Measurements from ENCODE around the gene ZNF579. TPM values are rescaled to one million over a fixed set of nuclear protein-coding genes. Genes with fewer than 3 reads are reported as not detected.

ZNF579 gene
- total RNA-seq, 1 experiment from 2014 or later, result 19.9 TPM

DNA sequence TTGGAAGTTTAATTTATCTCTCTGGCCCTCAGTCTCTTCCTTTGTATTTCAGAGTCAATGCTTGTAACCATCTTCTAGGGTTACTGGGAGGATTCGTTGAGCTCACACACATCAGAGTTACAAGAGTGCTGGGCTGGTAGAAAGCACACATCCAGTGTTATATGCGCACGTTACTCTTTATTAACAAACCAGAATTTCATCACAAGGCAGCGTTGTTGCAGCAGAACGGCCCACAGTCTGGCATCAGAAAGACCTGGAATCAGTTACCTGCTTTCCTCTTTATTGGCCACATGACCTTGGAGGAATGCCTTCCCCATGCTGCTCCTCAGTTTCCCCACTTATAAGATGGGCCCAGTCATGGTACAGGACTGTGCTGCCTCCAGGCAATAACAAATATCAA is 28.7 kb upstream of the ZNF579 start:
- H2AFZ ChIP-seq (ENCODE audit: low read length), result no peak overlapping the region
- H4K8ac ChIP-seq (replicated peaks; ENCODE audit: insufficient read length, low read depth, low read length), result no peak overlapping the region
- H2BK12ac ChIP-seq (ENCODE audit: insufficient read length, low read depth, low read length), result no peak overlapping the region
- no CpG with 5 or more reads among the region's 5 CpGs for WGBS (ENCODE audit: extremely low coverage, insufficient read length, low lambda C conversion rate)
- peaks cover 14 to 38% (median 24%) of the 10 kb centered on the region in 3 experiments for H3K36me3 Mint-ChIP-seq (ENCODE audit: insufficient read depth in 1 of 3, low read depth in 3 of 3)
- no peak overlapping the region for H2BK20ac ChIP-seq (ENCODE audit: low read depth, low read length, poor library complexity, severe bottlenecking)
- TF ChIP-seq, protein P1, sequence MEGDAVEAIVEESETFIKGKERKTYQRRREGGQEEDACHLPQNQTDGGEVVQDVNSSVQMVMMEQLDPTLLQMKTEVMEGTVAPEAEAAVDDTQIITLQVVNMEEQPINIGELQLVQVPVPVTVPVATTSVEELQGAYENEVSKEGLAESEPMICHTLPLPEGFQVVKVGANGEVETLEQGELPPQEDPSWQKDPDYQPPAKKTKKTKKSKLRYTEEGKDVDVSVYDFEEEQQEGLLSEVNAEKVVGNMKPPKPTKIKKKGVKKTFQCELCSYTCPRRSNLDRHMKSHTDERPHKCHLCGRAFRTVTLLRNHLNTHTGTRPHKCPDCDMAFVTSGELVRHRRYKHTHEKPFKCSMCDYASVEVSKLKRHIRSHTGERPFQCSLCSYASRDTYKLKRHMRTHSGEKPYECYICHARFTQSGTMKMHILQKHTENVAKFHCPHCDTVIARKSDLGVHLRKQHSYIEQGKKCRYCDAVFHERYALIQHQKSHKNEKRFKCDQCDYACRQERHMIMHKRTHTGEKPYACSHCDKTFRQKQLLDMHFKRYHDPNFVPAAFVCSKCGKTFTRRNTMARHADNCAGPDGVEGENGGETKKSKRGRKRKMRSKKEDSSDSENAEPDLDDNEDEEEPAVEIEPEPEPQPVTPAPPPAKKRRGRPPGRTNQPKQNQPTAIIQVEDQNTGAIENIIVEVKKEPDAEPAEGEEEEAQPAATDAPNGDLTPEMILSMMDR (conservative IDR thresholded peaks at IDR 0.05), result no peak
- H2BK15ac ChIP-seq (ENCODE audit: low read depth, low read length), result no peak overlapping the region
- H4K5ac ChIP-seq (ENCODE audit: insufficient read length, low read depth, low read length), result no peak overlapping the region
- peaks cover 17 to 19% of the 10 kb centered on the region in 2 experiments for H3K4me1 Mint-ChIP-seq
- H3K9ac ChIP-seq (ENCODE audit: extremely low read depth, insufficient read length, low read length), result no peak overlapping the region
- H3K4ac ChIP-seq (ENCODE audit: low read depth, low read length), result no peak overlapping the region
- H2AK5ac ChIP-seq (ENCODE audit: insufficient read length, low read length), result no peak overlapping the region
- no peak overlapping the region for H3K4me3 Mint-ChIP-seq
- no peak overlapping the region; a peak in 1 of 7 replicates for H3K27ac Mint-ChIP-seq
- H3K9me3 ChIP-seq (ENCODE audit: control insufficient read depth, low read depth, low read length), result no peaks in the 10 kb centered on the region
- no peak overlapping the region for H3K14ac ChIP-seq (ENCODE audit: insufficient read depth, low read length)
- peaks cover 4% of the 10 kb centered on the region for H3K79me1 ChIP-seq (ENCODE audit: insufficient read depth, low read depth, low read length, poor library complexity, severe bottlenecking)
- no peak overlapping the region for H2BK5ac ChIP-seq (ENCODE audit: insufficient read length, low read length)
- H3K23me2 ChIP-seq (ENCODE audit: insufficient read length, low read depth, low read length, poor library complexity, severe bottlenecking), result peaks cover 8% of the 10 kb centered on the region
- peaks cover 1% of the 10 kb centered on the region; the same call in 1 of the 2 replicates for H3K79me2 ChIP-seq (ENCODE audit: insufficient read depth, low read length)
- 0 out of 2 replicates have a peak, but pooled peaks cover 3% of the 10 kb centered on the region for H3K4me1 ChIP-seq (ENCODE audit: insufficient read depth, low read length)
- no peak overlapping the region for H3K56ac ChIP-seq (ENCODE audit: insufficient read length, low read depth, low read length)
- H3K27me3 Mint-ChIP-seq (ENCODE audit: low read depth), result no peaks in the 10 kb centered on the region
- H3K4me2 ChIP-seq (ENCODE audit: insufficient read depth, insufficient read length, low read length), result no peak overlapping the region
- no peaks in the 10 kb centered on the region for H3K27me3 ChIP-seq (ENCODE audit: insufficient read depth, low read length)
- no peaks in the 10 kb centered on the region for H3K9me3 Mint-ChIP-seq
- H2BK120ac ChIP-seq (ENCODE audit: low read depth, low read length, poor library complexity, severe bottlenecking), result no peak overlapping the region
- H4K91ac ChIP-seq (ENCODE audit: insufficient read length, low read depth, low read length), result no peak overlapping the region
- H3K23ac ChIP-seq (ENCODE audit: insufficient read length, low read depth, low read length), result no peak overlapping the region
- no peaks in the 10 kb centered on the region for H4K20me1 ChIP-seq (ENCODE audit: control insufficient read depth, insufficient read depth, insufficient read length)
- no peak overlapping the region for H3K27ac ChIP-seq (ENCODE audit: insufficient read length, low read depth, low read length)
- no peak for DNase-seq
- no peak overlapping the region for H3T11ph ChIP-seq (ENCODE audit: low read length)
- no peak overlapping the region for H3K18ac ChIP-seq (ENCODE audit: insufficient read length, low read depth, low read length)

Measured in H9 (cell line).